Right lung (tissue), 5 donors: ENCODE measurements around the gene OR8A1. TPM values are rescaled to one million over a fixed set of nuclear protein-coding genes. Genes with fewer than 3 reads are reported as not detected.
"Not testable (repeated sequence)": the region's sequence is repeated elsewhere in the genome, so short reads cannot be mapped to it uniquely, and the experiment has no call there.

Experiments used
- DNase-seq, 2 donors: peaks; one replicate each; pipeline ENCODE4 v3.0.0-alpha.2; 2013
- polyA plus RNA-seq, 5 donors: library from polyadenylated mRNA; unstranded; fragments of 120-200 nt; gene quantifications; one replicate each; pipeline versions ENCODE4 v1.2.1 to v1.2.3, GENCODE V29; 2013; ENCODE audit warnings: inconsistent platforms in 1 of 5, low replicate concordance in 1 of 5; ENCODE audit not compliant: insufficient read length in 5 of 5, insufficient read depth in 1 of 5

OR8A1 gene
- polyA plus RNA-seq, 5 donors: 0.03 to 0.06 (median 0.04) TPM; not detected in 2

GRCh38 chr11:124592627-124593026 is 22.8 kb downstream of the OR8A1 start:
- no peak for DNase-seq

- no peak for DNase-seq
Observed at GRCh38 chr11:124595302-124595701, 25.5 kb downstream of the OR8A1 start.

GRCh38 chr11:124597626-124598025 is 27.8 kb downstream of the OR8A1 start:
- DNase-seq: no peak

GRCh38 chr11:124600621-124601320 is 31.0 kb downstream of the OR8A1 start:
- DNase-seq: no peak

GRCh38 chr11:124602193-124602592 is 32.4 kb downstream of the OR8A1 start:
- DNase-seq: no peak

GRCh38 chr11:124602723-124603122 is 32.9 kb downstream of the OR8A1 start:
- DNase-seq: not testable (repeated sequence)

- no peak for DNase-seq
Observed at GRCh38 chr11:124605719-124606118, 35.9 kb downstream of the OR8A1 start.

GRCh38 chr11:124608147-124608546 is 38.4 kb downstream of the OR8A1 start:
- DNase-seq: no peak

GRCh38 chr11:124610295-124610694 is 40.5 kb downstream of the OR8A1 start:
- DNase-seq: no peak

GRCh38 chr11:124611064-124611463 is 41.3 kb downstream of the OR8A1 start, which contains the start of gene PANX3:
Gene PANX3, plus strand, starts transcription at chr11:124611428. Its CDS starts 129 bp downstream, at chr11:124611557.
- DNase-seq: no peak

GRCh38 chr11:124612045-124612444 is 42.2 kb downstream of the OR8A1 start:
- DNase-seq: no peak

- DNase-seq: no peak
Observed at GRCh38 chr11:124612567-124613246, 42.9 kb downstream of the OR8A1 start.

- no peak for DNase-seq
Observed at GRCh38 chr11:124618863-124619262, 49.1 kb downstream of the OR8A1 start.

Other genes with a start within 250 kb of the OR8A1 start
- not detected for gene OR8D2, start 249.8 kb upstream of the OR8A1 start, polyA plus RNA-seq
- gene OR8B2, start 185.5 kb upstream of the OR8A1 start, polyA plus RNA-seq: not detected
- gene OR8B3, start 171.0 kb upstream of the OR8A1 start, polyA plus RNA-seq: not detected
- gene OR8B4, start 145.1 kb upstream of the OR8A1 start, polyA plus RNA-seq: not detected
- not detected for gene OR8B8, start 124.3 kb upstream of the OR8A1 start, polyA plus RNA-seq
- gene OR8B12, start 26.3 kb upstream of the OR8A1 start, polyA plus RNA-seq: not detected
- under 1 TPM in 1 of 5 donors, not detected in 4; 0.08 TPM for gene PANX3, start 41.4 kb downstream of the OR8A1 start, polyA plus RNA-seq
- gene TBRG1, start 52.9 kb downstream of the OR8A1 start, polyA plus RNA-seq: 10 to 100 TPM; 34.8 to 38.9 (median 38.3) TPM
- gene SIAE, start 103.7 kb downstream of the OR8A1 start, polyA plus RNA-seq: 10 to 100 TPM; 13.8 to 17.5 (median 14.7) TPM
- gene SPA17, start 103.9 kb downstream of the OR8A1 start, polyA plus RNA-seq: 10 to 100 TPM; 12.3 to 19.1 (median 15.6) TPM
- gene NRGN, start 169.9 kb downstream of the OR8A1 start, polyA plus RNA-seq: 10 to 100 TPM; 15.8 to 30.2 (median 21.5) TPM
- 10 to 100 TPM; 22.5 to 32.9 (median 28.8) TPM for gene VSIG2, start 182.3 kb downstream of the OR8A1 start, polyA plus RNA-seq
- 100 to 1,000 TPM in 4 of 5 donors, 10 to 100 TPM in 1; 98.1 to 144 (median 116) TPM for gene ESAM, start 192.3 kb downstream of the OR8A1 start, polyA plus RNA-seq
- 10 to 100 TPM; 36.6 to 45.9 (median 40.7) TPM for gene MSANTD2, start 230.4 kb downstream of the OR8A1 start, polyA plus RNA-seq